Trophoblast cell (in vitro differentiated cells and primary cell): Measurements from ENCODE around the gene ZNF672.

Experiments used
- DNase-seq, 2 donors: peaks; one replicate each; pipeline ENCODE4 v3.0.0-alpha.2; 2016
- H2AFZ ChIP-seq: 2 replicates; pipeline ENCODE4 v1.6.1; 2013; ENCODE audit warnings: low read length, moderate library complexity, mild to moderate bottlenecking; ENCODE audit not compliant: insufficient read depth, poor library complexity
- H2AK5ac ChIP-seq: 2 replicates; pipeline ENCODE4 v1.6.1; 2013; ENCODE audit warnings: mild to moderate bottlenecking, low read length
- H2BK120ac ChIP-seq: 2 replicates; pipeline ENCODE4 v1.6.1; 2013; ENCODE audit warnings: low read length, mild to moderate bottlenecking, moderate library complexity; ENCODE audit not compliant: insufficient read depth, poor library complexity
- H2BK12ac ChIP-seq: 2 replicates; pipeline ENCODE4 v1.6.1; 2013; ENCODE audit warnings: mild to moderate bottlenecking, low read length, moderate library complexity
- H2BK5ac ChIP-seq: 2 replicates; pipeline ENCODE4 v1.6.1; 2013; ENCODE audit warnings: low read length, low read depth, moderate library complexity, mild to moderate bottlenecking; ENCODE audit not compliant: poor library complexity
- H3K14ac ChIP-seq: 2 replicates; pipeline ENCODE4 v1.6.1; 2013; ENCODE audit warnings: mild to moderate bottlenecking, low read length
- H3K18ac ChIP-seq: 2 replicates; pipeline ENCODE4 v1.6.1; 2013; ENCODE audit warnings: mild to moderate bottlenecking, low read length
- H3K23ac ChIP-seq: 2 replicates; pipeline ENCODE4 v1.6.1; 2013; ENCODE audit warnings: low read length
- H3K27ac ChIP-seq: 2 replicates; pipeline ENCODE4 v1.5.1; 2013; ENCODE audit warnings: low read depth, mild to moderate bottlenecking, inconsistent platforms, low read length, moderate library complexity
- H3K27me3 ChIP-seq: 2 replicates; pipeline ENCODE4 v1.6.1; 2013; ENCODE audit warnings: inconsistent platforms, mild to moderate bottlenecking, low read length, moderate library complexity; ENCODE audit not compliant: insufficient read depth
- H3K36me3 ChIP-seq, 2 experiments: 1 replicate in 1 of 2; 2 replicates in 1 of 2; pipeline ENCODE4 v1.6.1; 2013; ENCODE audit warnings: low read length in 2 of 2, mild to moderate bottlenecking in 2 of 2, moderate library complexity in 1 of 2; ENCODE audit not compliant: insufficient read depth in 2 of 2, control insufficient read depth in 1 of 2
- H3K4ac ChIP-seq: 2 replicates; pipeline ENCODE4 v1.6.1; 2013; ENCODE audit warnings: low read depth, mild to moderate bottlenecking, low read length, moderate library complexity
- H3K4me1 ChIP-seq, 2 experiments: 1 replicate in 1 of 2; 2 replicates in 1 of 2; pipeline ENCODE4 v1.6.1; 2013; ENCODE audit warnings: low read length in 2 of 2, mild to moderate bottlenecking in 2 of 2, moderate library complexity in 1 of 2; ENCODE audit not compliant: insufficient read depth in 2 of 2, control insufficient read depth in 1 of 2
- H3K4me2 ChIP-seq: 2 replicates; pipeline ENCODE4 v1.6.1; 2013; ENCODE audit warnings: inconsistent platforms, mild to moderate bottlenecking, low read length, moderate library complexity
- H3K4me3 ChIP-seq: 2 replicates; pipeline ENCODE4 v1.5.1; 2013; ENCODE audit warnings: mild to moderate bottlenecking, low read depth, low read length, inconsistent platforms
- H3K79me1 ChIP-seq: one replicate; pipeline ENCODE4 v1.6.1; 2013; ENCODE audit warnings: low read length
- H3K79me2 ChIP-seq: 2 replicates; pipeline ENCODE4 v1.6.1; 2013; ENCODE audit warnings: low read length, mild to moderate bottlenecking; ENCODE audit not compliant: control insufficient read depth, insufficient read depth, poor library complexity
- H3K9ac ChIP-seq: 2 replicates; pipeline ENCODE4 v1.6.1; 2013; ENCODE audit warnings: mild to moderate bottlenecking, low read length
- H3K9me3 ChIP-seq: 2 replicates; pipeline ENCODE4 v1.6.1; 2013; ENCODE audit warnings: low read depth, mild to moderate bottlenecking, control low read depth, inconsistent platforms, low read length; ENCODE audit not compliant: insufficient read depth
- H4K12ac ChIP-seq: 2 replicates; pipeline ENCODE4 v1.6.1; 2013; ENCODE audit warnings: low read depth, mild to moderate bottlenecking, low read length, moderate library complexity
- H4K8ac ChIP-seq: 2 replicates; pipeline ENCODE4 v1.6.1; 2013; ENCODE audit warnings: low read depth, mild to moderate bottlenecking, low read length, moderate library complexity
- H4K91ac ChIP-seq: one replicate; pipeline ENCODE4 v1.6.1; 2013; ENCODE audit warnings: low read depth, mild to moderate bottlenecking, low read length, moderate library complexity
- WGBS: extraction: QIAGEN DNeasy Blood & Tissue Kit; methylation state at CpG from one replicate; pipeline ENCODE4 v1.1.7; 2013; ENCODE audit warnings: missing lambda C conversion rate; ENCODE audit not compliant: insufficient read length, insufficient coverage; ENCODE audit errors: extremely low coverage; 5-methylcytosine and 5-hydroxymethylcytosine counted together

ZNF672 gene

GRCh38 chr1:248810727-248811513, 27.1 kb upstream of the ZNF672 start:
- Histone ChIP-seq H2BK12ac (no peak overlapping the region), H3K4ac (no peak overlapping the region), H3K4me2 (no peak overlapping the region), H3K9ac (no peak overlapping the region), H3K27me3 (no peaks in the 10 kb centered on the region), H3K36me3 (peaks cover 40 to 50% of the 10 kb centered on the region in 2 experiments), H3K27ac (no peak overlapping the region), H3K79me1 (no peaks in the 10 kb centered on the region), H3K9me3 (peaks cover 2% of the 10 kb centered on the region), H2AFZ (no peak overlapping the region), H3K4me1 (no peaks in the 10 kb centered on the region), H3K4me3 (no peak overlapping the region), H4K12ac (no peak overlapping the region), H4K8ac (no peak overlapping the region), H3K14ac (no peak overlapping the region), H2BK5ac (no peak overlapping the region), H3K23ac (no peak overlapping the region), H2BK120ac (no peak overlapping the region), H4K91ac (no peak overlapping the region), H2AK5ac (no peak overlapping the region), H3K79me2 (no peaks in the 10 kb centered on the region), H3K18ac (no peak overlapping the region)
- WGBS: no CpG with 5 or more reads among the region's 12 CpGs
- no peak for DNase-seq

- Histone ChIP-seq H3K4me2 (no peak overlapping the region), H2AK5ac (no peak overlapping the region), H4K91ac (no peak overlapping the region), H3K9ac (no peak overlapping the region), H3K23ac (no peak overlapping the region), H4K12ac (no peak overlapping the region), H3K4me3 (no peak overlapping the region), H3K14ac (no peak overlapping the region), H3K9me3 (peaks cover 2% of the 10 kb centered on the region), H3K4me1 (no peaks in the 10 kb centered on the region), H3K18ac (no peak overlapping the region), H2BK12ac (no peak overlapping the region), H2AFZ (no peak overlapping the region), H2BK5ac (no peak overlapping the region), H3K79me2 (no peaks in the 10 kb centered on the region), H3K27ac (no peak overlapping the region), H3K27me3 (no peaks in the 10 kb centered on the region), H3K79me1 (no peaks in the 10 kb centered on the region), H3K36me3 (peaks cover 46 to 57% of the 10 kb centered on the region in 2 experiments), H2BK120ac (no peak overlapping the region), H3K4ac (no peak overlapping the region), H4K8ac (no peak overlapping the region)
- no CpG with 5 or more reads among the region's 57 CpGs for WGBS
- no peak for DNase-seq
Measured at GRCh38 chr1:248811514-248812490, 26.2 kb upstream of the ZNF672 start.

DNA sequence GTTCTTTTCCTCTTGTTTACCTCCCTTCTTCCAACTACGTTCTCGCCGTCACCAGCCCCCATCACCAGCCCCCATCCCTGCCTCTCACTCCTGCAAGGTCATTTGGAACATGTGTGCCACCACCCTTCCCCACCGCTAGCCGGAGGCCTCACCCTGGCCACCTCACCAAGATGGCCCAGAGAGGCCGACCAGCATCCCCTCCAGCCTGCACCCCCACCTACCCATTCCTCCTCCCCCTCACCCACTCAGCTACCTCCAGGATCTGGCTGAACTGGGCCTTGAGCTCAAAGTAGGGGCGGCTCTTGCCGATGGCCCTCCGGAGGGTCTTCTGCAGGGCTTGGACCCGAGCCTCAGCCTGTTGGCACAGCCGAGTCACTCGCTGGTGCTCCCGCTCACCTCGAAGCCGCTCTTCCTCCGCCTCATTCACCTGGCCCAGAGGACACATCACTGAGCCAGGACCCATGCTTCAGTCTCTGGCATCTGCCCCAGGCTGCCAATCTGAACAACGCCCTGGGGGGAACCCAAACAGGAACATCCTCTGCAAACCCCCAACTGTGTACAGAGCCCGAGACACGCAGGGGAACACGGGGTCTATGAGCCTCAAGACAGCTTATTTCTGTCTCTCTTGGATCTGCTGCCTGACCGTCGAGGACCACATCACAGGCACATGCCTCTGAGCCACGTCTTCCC, 25.1 kb upstream of the ZNF672 start:
- Histone ChIP-seq H2BK12ac (no peak overlapping the region), H3K79me1 (no peaks in the 10 kb centered on the region), H3K14ac (no peak overlapping the region), H3K9me3 (no peaks in the 10 kb centered on the region), H3K4ac (no peak overlapping the region), H2AK5ac (no peak overlapping the region), H3K18ac (no peak overlapping the region), H4K8ac (no peak overlapping the region), H3K27ac (no peak overlapping the region), H3K79me2 (no peaks in the 10 kb centered on the region), H4K12ac (no peak overlapping the region), H2BK5ac (no peak overlapping the region), H3K27me3 (no peaks in the 10 kb centered on the region), H3K36me3 (peaks cover 51 to 65% of the 10 kb centered on the region in 2 experiments), H3K4me3 (no peak overlapping the region), H3K9ac (no peak overlapping the region), H2BK120ac (no peak overlapping the region), H3K23ac (no peak overlapping the region), H4K91ac (no peak overlapping the region), H2AFZ (no peak overlapping the region), H3K4me1 (no peaks in the 10 kb centered on the region), H3K4me2 (no peak overlapping the region)
- no peak for DNase-seq
- no CpG with 5 or more reads among the region's 23 CpGs for WGBS

DNA sequence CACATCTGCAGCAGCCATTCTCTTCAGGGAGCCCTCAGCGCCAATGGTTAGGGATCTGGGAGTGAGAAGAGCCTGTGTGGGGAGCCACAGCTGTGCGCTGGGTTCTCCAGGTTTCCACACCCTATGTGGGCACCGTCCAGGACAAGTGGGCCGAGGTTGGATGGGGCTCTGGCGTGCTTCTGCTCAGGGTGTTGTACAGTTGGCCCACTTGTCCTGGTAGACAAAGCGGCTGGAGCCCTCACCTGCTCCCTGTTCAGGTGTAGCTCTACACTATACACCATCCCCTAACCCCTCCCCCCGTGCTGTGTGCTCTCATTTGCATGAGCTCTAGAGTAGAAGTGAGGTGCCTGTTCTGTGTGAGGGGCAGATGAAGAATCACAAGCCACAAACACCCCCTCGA, 24.5 kb upstream of the ZNF672 start:
- Histone ChIP-seq H3K79me2 (no peaks in the 10 kb centered on the region), H2AK5ac (no peak overlapping the region), H3K23ac (no peak overlapping the region), H3K18ac (no peak overlapping the region), H4K8ac (no peak overlapping the region), H4K91ac (no peak overlapping the region), H2BK5ac (no peak overlapping the region), H3K4me1 (no peaks in the 10 kb centered on the region), H3K36me3 (peaks cover 51 to 65% of the 10 kb centered on the region in 2 experiments), H3K4me2 (no peak overlapping the region), H3K4me3 (no peak overlapping the region), H4K12ac (no peak overlapping the region), H3K27ac (no peak overlapping the region), H2BK12ac (no peak overlapping the region), H3K4ac (no peak overlapping the region), H2BK120ac (no peak overlapping the region), H3K27me3 (no peaks in the 10 kb centered on the region), H3K9me3 (no peaks in the 10 kb centered on the region), H2AFZ (no peak overlapping the region), H3K14ac (no peak overlapping the region), H3K79me1 (no peaks in the 10 kb centered on the region), H3K9ac (no peak overlapping the region)
- DNase-seq: no peak
- no CpG with 5 or more reads among the region's 8 CpGs for WGBS
